ENCODE data around the gene OVOL1.
A peak's percentile ranks its signal among the peaks of the same experiment; 100 is the strongest.
"Not testable (repeated sequence)": the region's sequence is repeated elsewhere in the genome, so short reads cannot be mapped to it uniquely, and the experiment has no call there.

OVOL1 gene

DNA sequence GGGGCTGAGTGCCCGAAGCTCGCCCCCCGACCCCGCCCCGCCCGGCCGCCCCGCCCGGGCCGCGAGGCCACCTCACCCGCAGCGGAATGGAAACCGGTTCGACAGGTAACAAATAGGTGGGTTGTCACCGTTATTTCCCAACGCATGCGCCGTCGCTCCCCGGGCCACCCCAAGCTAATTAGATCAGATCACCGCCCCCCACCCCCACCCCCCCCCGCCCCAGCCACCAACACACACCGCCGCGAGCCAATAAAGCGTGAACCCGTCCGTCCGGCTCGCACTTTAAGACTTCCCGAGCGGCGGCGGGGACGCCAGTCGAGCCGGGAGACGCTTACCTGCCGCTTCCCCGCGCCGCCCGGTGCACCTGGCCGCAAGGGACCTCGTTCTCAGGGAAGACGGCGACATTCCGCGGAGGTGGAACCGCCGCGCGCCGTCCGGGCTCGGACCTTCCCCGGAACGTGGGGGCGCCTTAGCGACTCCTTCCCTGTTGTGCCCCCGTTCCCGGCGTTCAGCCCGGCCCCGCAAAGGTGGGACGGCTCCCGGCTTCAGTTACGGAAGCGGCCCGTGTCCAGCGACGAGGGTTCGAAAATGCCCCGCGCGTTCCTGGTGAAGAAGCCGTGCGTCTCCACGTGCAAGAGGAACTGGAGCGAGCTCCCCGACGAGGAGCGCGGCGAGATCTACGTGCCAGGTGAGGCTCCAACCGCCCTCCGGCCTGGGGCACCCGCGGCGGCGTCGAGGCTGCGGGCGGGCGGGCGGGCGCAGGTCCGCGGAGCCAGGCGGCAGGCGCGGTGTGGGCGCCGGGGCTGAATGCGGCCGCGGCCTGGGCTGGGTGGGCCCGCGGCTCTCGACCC, at the start of gene OVOL1:
Gene OVOL1 (plus strand): TSS at position 278 of the 851 bp plus-strand sequence. CDS start 311 bp downstream, at position 589.
- peak within 1 kb of the TSS; percentile 58; the same call in 1 of the 2 replicates for H3K9ac ChIP-seq (ENCODE audit: low read depth, low read length)
- H3K27ac ChIP-seq (ENCODE audit: low read length), result no peak within 1 kb of the TSS
- H3K9me3 ChIP-seq (ENCODE audit: insufficient read depth, low read depth, low read length), result no peaks in the 10 kb centered on the region
- no peaks in the 10 kb centered on the region for H3K36me3 ChIP-seq (ENCODE audit: insufficient read depth, low read depth, low read length)
- peaks cover 15% of the 10 kb centered on the region; the same call in 1 of the 2 replicates for H3K4me1 ChIP-seq (ENCODE audit: insufficient read depth, low read length)
- H3K27me3 ChIP-seq (ENCODE audit: insufficient read depth, low read length), result peaks cover 78% of the 10 kb centered on the region
- H3K4me3 ChIP-seq (ENCODE audit: low read length), result peak within 1 kb of the TSS; percentile 73

DNA sequence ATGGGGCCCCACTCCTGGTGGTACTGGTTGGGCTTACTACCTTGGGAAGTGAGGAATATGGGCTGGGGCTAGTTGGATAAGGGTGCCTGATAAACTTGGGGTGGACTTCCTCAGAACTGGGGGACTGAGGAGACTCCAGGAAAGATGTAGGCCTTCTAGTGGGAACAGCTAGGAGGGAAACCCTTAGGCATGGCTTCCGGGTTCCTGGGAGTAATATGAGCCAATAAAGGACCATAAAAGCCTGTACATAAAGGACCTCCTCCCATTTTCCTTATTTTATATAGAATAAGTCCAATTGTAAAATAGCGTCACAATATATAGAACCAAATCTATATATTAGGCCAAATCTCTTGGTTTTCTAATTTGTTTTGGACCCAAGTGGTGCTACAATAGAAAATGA, 47.8 kb upstream of the OVOL1 start:
- Histone ChIP-seq H3K9ac (ENCODE audit: low read depth, low read length) (no peak overlapping the region), H3K9me3 (ENCODE audit: insufficient read depth, low read depth, low read length) (peaks cover 28% of the 10 kb centered on the region), H3K4me3 (ENCODE audit: low read length) (no peak overlapping the region), H3K27me3 (ENCODE audit: insufficient read depth, low read length) (peaks cover 4% of the 10 kb centered on the region; the same call in 1 of the 2 replicates), H3K4me1 (ENCODE audit: insufficient read depth, low read length) (no peaks in the 10 kb centered on the region), H3K36me3 (ENCODE audit: insufficient read depth, low read depth, low read length) (no peaks in the 10 kb centered on the region), H3K27ac (ENCODE audit: low read length) (no peak overlapping the region)

GRCh38 chr11:65741185-65741584, 45.7 kb upstream of the OVOL1 start:
- no peak overlapping the region for H3K4me3 ChIP-seq (ENCODE audit: low read length)
- peaks cover 4% of the 10 kb centered on the region; the same call in 1 of the 2 replicates for H3K27me3 ChIP-seq (ENCODE audit: insufficient read depth, low read length)
- no peak overlapping the region for H3K9ac ChIP-seq (ENCODE audit: low read depth, low read length)
- H3K4me1 ChIP-seq (ENCODE audit: insufficient read depth, low read length), result no peaks in the 10 kb centered on the region
- no peak overlapping the region for H3K27ac ChIP-seq (ENCODE audit: low read length)
- no peaks in the 10 kb centered on the region for H3K36me3 ChIP-seq (ENCODE audit: insufficient read depth, low read depth, low read length)
- H3K9me3 ChIP-seq (ENCODE audit: insufficient read depth, low read depth, low read length), result peaks cover 21% of the 10 kb centered on the region

DNA sequence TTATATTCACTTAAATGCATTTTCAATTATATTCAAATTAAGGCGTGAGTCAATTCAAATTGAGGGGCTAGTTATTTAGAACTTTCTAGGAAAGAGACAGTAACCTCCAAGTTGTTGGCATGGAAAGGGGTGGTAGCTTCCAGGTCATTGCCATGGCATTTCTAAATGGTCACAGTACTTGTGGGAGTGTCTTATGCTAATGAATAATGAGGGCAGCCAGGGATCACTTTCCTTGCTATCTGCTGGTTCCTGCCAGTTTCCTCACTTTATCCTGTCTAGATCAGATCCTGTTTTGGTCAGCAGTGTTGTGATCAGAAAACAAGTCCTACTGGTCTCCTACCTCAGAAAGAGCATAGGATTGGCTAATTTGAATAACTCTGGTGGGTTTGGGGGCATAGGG, 44.5 kb upstream of the OVOL1 start:
- Histone ChIP-seq H3K9me3 (ENCODE audit: insufficient read depth, low read depth, low read length) (peaks cover 10% of the 10 kb centered on the region), H3K27ac (ENCODE audit: low read length) (no peak overlapping the region), H3K4me1 (ENCODE audit: insufficient read depth, low read length) (no peaks in the 10 kb centered on the region), H3K36me3 (ENCODE audit: insufficient read depth, low read depth, low read length) (no peaks in the 10 kb centered on the region), H3K9ac (ENCODE audit: low read depth, low read length) (no peak overlapping the region), H3K4me3 (ENCODE audit: low read length) (no peak overlapping the region), H3K27me3 (ENCODE audit: insufficient read depth, low read length) (peaks cover 4% of the 10 kb centered on the region; the same call in 1 of the 2 replicates)

DNA sequence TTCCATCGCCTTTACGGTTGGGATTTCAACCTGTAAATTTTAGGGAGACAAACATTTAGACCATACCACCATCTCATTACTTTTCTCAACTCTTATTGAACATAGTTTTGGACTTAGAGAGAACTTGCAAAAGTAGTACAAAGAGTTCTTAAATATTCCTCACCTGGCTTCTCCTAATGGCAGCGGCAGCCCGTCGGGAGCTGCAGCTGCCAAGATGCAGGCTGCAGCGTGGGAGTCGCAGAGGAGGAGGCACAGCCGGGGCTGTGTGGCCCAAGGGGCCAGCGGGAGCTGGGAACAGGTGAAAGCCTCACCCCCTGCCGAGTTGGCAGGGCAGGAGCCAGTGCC, 43.2 kb upstream of the OVOL1 start:
- Histone ChIP-seq H3K27me3 (ENCODE audit: insufficient read depth, low read length) (peaks cover 13% of the 10 kb centered on the region; the same call in 1 of the 2 replicates), H3K4me1 (ENCODE audit: insufficient read depth, low read length) (no peaks in the 10 kb centered on the region), H3K9me3 (ENCODE audit: insufficient read depth, low read depth, low read length) (no peaks in the 10 kb centered on the region; the same call in none of the 2 replicates), H3K9ac (ENCODE audit: low read depth, low read length) (no peak overlapping the region), H3K36me3 (ENCODE audit: insufficient read depth, low read depth, low read length) (no peaks in the 10 kb centered on the region), H3K27ac (ENCODE audit: low read length) (no peak overlapping the region), H3K4me3 (ENCODE audit: low read length) (no peak overlapping the region)

GRCh38 chr11:65744026-65744698, 42.7 kb upstream of the OVOL1 start:
- H3K9me3 ChIP-seq (ENCODE audit: insufficient read depth, low read depth, low read length), result no peaks in the 10 kb centered on the region; the same call in none of the 2 replicates
- H3K9ac ChIP-seq (ENCODE audit: low read depth, low read length), result no peak overlapping the region
- H3K4me1 ChIP-seq (ENCODE audit: insufficient read depth, low read length), result no peaks in the 10 kb centered on the region
- peaks cover 14% of the 10 kb centered on the region; the same call in 1 of the 2 replicates for H3K27me3 ChIP-seq (ENCODE audit: insufficient read depth, low read length)
- no peak overlapping the region for H3K4me3 ChIP-seq (ENCODE audit: low read length)
- no peak overlapping the region for H3K27ac ChIP-seq (ENCODE audit: low read length)
- H3K36me3 ChIP-seq (ENCODE audit: insufficient read depth, low read depth, low read length), result no peaks in the 10 kb centered on the region

- H3K9me3 ChIP-seq (ENCODE audit: insufficient read depth, low read depth, low read length), result no peaks in the 10 kb centered on the region; the same call in none of the 2 replicates
- H3K36me3 ChIP-seq (ENCODE audit: insufficient read depth, low read depth, low read length), result no peaks in the 10 kb centered on the region
- peaks cover 19% of the 10 kb centered on the region for H3K27me3 ChIP-seq (ENCODE audit: insufficient read depth, low read length)
- H3K9ac ChIP-seq (ENCODE audit: low read depth, low read length), result no peak overlapping the region
- no peaks in the 10 kb centered on the region for H3K4me1 ChIP-seq (ENCODE audit: insufficient read depth, low read length)
- H3K4me3 ChIP-seq (ENCODE audit: low read length), result no peak overlapping the region
- no peak overlapping the region for H3K27ac ChIP-seq (ENCODE audit: low read length)
Measured at GRCh38 chr11:65744699-65745042, 42.2 kb upstream of the OVOL1 start.

- H3K36me3 ChIP-seq (ENCODE audit: insufficient read depth, low read depth, low read length), result no peaks in the 10 kb centered on the region
- H3K4me1 ChIP-seq (ENCODE audit: insufficient read depth, low read length), result no peaks in the 10 kb centered on the region
- peaks cover 23% of the 10 kb centered on the region for H3K27me3 ChIP-seq (ENCODE audit: insufficient read depth, low read length)
- no peak overlapping the region for H3K27ac ChIP-seq (ENCODE audit: low read length)
- no peak overlapping the region for H3K4me3 ChIP-seq (ENCODE audit: low read length)
- H3K9ac ChIP-seq (ENCODE audit: low read depth, low read length), result no peak overlapping the region
- no peaks in the 10 kb centered on the region; the same call in none of the 2 replicates for H3K9me3 ChIP-seq (ENCODE audit: insufficient read depth, low read depth, low read length)
Measured at GRCh38 chr11:65745049-65745448, 41.8 kb upstream of the OVOL1 start.

- H3K4me1 ChIP-seq (ENCODE audit: insufficient read depth, low read length), result not testable (repeated sequence)
Measured at GRCh38 chr11:65762169-65762568, 24.7 kb upstream of the OVOL1 start.

GRCh38 chr11:65762816-65763215, 24.0 kb upstream of the OVOL1 start:
- H3K27ac ChIP-seq (ENCODE audit: low read length); H3K36me3 ChIP-seq (ENCODE audit: insufficient read depth, low read depth, low read length); H3K4me3 ChIP-seq (ENCODE audit: low read length); H3K27me3 ChIP-seq (ENCODE audit: insufficient read depth, low read length); H3K4me1 ChIP-seq (ENCODE audit: insufficient read depth, low read length); H3K9ac ChIP-seq (ENCODE audit: low read depth, low read length): not testable (repeated sequence)
- H3K9me3 ChIP-seq (ENCODE audit: insufficient read depth, low read depth, low read length), result peaks cover 10% of the 10 kb centered on the region

More at GRCh38 chr11:65762169-65762568, 24.7 kb upstream of the OVOL1 start:
- H3K27me3 ChIP-seq (ENCODE audit: insufficient read depth, low read length); H3K27ac ChIP-seq (ENCODE audit: low read length); H3K36me3 ChIP-seq (ENCODE audit: insufficient read depth, low read depth, low read length); H3K9ac ChIP-seq (ENCODE audit: low read depth, low read length); H3K4me3 ChIP-seq (ENCODE audit: low read length): not testable (repeated sequence)
- H3K9me3 ChIP-seq (ENCODE audit: insufficient read depth, low read depth, low read length), result peaks cover 10% of the 10 kb centered on the region

- H3K36me3 ChIP-seq (ENCODE audit: insufficient read depth, low read depth, low read length), result no peaks in the 10 kb centered on the region
- no peaks in the 10 kb centered on the region for H3K4me1 ChIP-seq (ENCODE audit: insufficient read depth, low read length)
- H3K27me3 ChIP-seq (ENCODE audit: insufficient read depth, low read length), result no peaks in the 10 kb centered on the region
- H3K27ac ChIP-seq (ENCODE audit: low read length), result no peak overlapping the region
- H3K9ac ChIP-seq (ENCODE audit: low read depth, low read length), result no peak overlapping the region
- H3K9me3 ChIP-seq (ENCODE audit: insufficient read depth, low read depth, low read length), result peaks cover 7% of the 10 kb centered on the region
- H3K4me3 ChIP-seq (ENCODE audit: low read length), result no peak overlapping the region
Measured at GRCh38 chr11:65764434-65764833, 22.4 kb upstream of the OVOL1 start.

DNA sequence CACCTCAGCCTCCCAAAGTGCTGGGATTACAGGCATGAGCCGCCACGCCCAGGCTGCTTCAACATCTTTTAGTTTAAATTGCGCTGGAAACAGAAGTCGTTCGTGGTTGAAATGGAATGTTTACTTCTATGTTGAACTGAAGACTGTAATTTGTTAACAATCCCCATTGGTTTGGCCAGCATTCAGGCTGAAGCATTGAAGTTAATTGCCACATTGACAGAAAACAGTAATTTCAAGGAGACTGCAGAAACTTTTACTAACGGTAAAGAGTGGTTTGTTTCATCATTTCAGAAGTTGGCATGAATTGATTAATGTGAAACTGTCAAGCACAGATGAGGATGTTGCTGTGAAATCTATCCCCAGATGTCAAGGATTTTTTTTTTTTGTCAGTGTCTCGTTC, 20.3 kb upstream of the OVOL1 start:
- H3K9ac ChIP-seq (ENCODE audit: low read depth, low read length), result no peak overlapping the region

More for the DNA sequence above, 20.3 kb upstream of the OVOL1 start:
- Histone ChIP-seq H3K27me3 (ENCODE audit: insufficient read depth, low read length) (no peaks in the 10 kb centered on the region), H3K4me1 (ENCODE audit: insufficient read depth, low read length) (no peaks in the 10 kb centered on the region), H3K4me3 (ENCODE audit: low read length) (no peak overlapping the region), H3K9me3 (ENCODE audit: insufficient read depth, low read depth, low read length) (no peaks in the 10 kb centered on the region), H3K36me3 (ENCODE audit: insufficient read depth, low read depth, low read length) (no peaks in the 10 kb centered on the region), H3K27ac (ENCODE audit: low read length) (no peak overlapping the region)
